Nephron progenitor cell (in vitro differentiated cells): Measurements from ENCODE around the gene KRT5.

Source experiments
- DNase-seq: peaks from one replicate; pipeline ENCODE4 v3.0.0; 2021
- H3K27ac Mint-ChIP-seq: 2 replicates; pipeline ENCODE4 v1.8.0; 2021; ENCODE audit warnings: mild to moderate bottlenecking, moderate library complexity, mixed read lengths
- H3K27me3 Mint-ChIP-seq: 2 replicates; pipeline ENCODE4 v1.8.0; 2021; ENCODE audit warnings: mild to moderate bottlenecking, low read depth, mixed read lengths; ENCODE audit not compliant: poor library complexity
- H3K36me3 Mint-ChIP-seq: 2 replicates; pipeline ENCODE4 v1.8.0; 2021; ENCODE audit warnings: low read depth, mixed read lengths
- H3K4me1 Mint-ChIP-seq: 2 replicates; pipeline ENCODE4 v1.8.0; 2021; ENCODE audit warnings: mixed read lengths
- H3K4me3 Mint-ChIP-seq: 2 replicates; pipeline ENCODE4 v1.8.0; 2021; ENCODE audit warnings: mild to moderate bottlenecking, moderate library complexity, mixed read lengths
- H3K9me3 Mint-ChIP-seq: 2 replicates; pipeline ENCODE4 v1.8.0; 2021; ENCODE audit warnings: mild to moderate bottlenecking, moderate library complexity, mixed read lengths
- CTCF ChIP-seq: fragments of 200-600 bp; sonication (generic); IDR thresholded peaks from 2 replicates; pipeline ENCODE4 v1.5.0; 2021; ENCODE audit warnings: antibody characterized with exemption

The KRT5 gene

GRCh38 chr12:52551216-52551865 is 31.1 kb upstream of the KRT5 start:
- Mint-ChIP-seq H3K27ac (no peak overlapping the region), H3K9me3 (no peaks in the 10 kb centered on the region), H3K27me3 (peaks cover 14% of the 10 kb centered on the region), H3K4me1 (peaks cover 9% of the 10 kb centered on the region), H3K4me3 (no peak overlapping the region), H3K36me3 (no peaks in the 10 kb centered on the region)
- no peak for TF ChIP-seq CTCF
- DNase-seq, result no peak

- H3K4me1 Mint-ChIP-seq, result peaks cover 18% of the 10 kb centered on the region
These were observed 25.9 kb upstream of the KRT5 start for GRCh38 chr12:52546126-52546525.

GRCh38 chr12:52543985-52544883 is 24.0 kb upstream of the KRT5 start:
- Mint-ChIP-seq H3K4me1 (peaks cover 27% of the 10 kb centered on the region), H3K4me3 (no peak overlapping the region), H3K27me3 (peaks cover 5% of the 10 kb centered on the region), H3K36me3 (no peaks in the 10 kb centered on the region), H3K27ac (no peak overlapping the region), H3K9me3 (no peaks in the 10 kb centered on the region)
- no peak for TF ChIP-seq CTCF
- no peak for DNase-seq

More at GRCh38 chr12:52546126-52546525, 25.9 kb upstream of the KRT5 start:
- TF ChIP-seq CTCF, result no peak
- Mint-ChIP-seq H3K27ac (no peak overlapping the region), H3K9me3 (no peaks in the 10 kb centered on the region), H3K36me3 (no peaks in the 10 kb centered on the region), H3K4me3 (no peak overlapping the region), H3K27me3 (peaks cover 7% of the 10 kb centered on the region)
- no peak for DNase-seq

DNA sequence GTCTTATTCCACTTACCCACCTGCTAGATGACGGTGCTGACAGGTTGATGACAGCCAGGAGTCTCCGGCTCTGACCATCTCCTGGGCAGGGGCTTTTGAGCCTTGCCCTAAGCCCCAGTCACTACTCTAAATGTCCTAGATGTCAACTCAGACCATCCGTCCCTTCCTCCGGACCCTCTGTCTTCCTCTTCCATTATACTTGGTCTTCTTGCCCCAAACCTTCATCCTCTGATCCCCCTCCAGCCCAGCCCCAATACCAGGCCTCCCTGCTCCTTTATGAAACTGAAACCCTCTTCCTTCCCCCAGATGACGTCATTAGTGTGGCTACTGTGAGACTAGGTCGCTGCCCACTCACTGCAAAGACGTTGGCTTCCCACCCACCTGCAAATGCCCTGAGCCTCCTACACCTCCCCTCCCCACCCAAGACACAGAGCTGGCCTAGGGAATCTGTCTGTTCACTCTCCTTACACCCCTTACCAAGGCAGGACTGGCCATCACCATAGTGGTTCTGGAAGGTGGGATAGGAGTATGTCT is 22.7 kb upstream of the KRT5 start:
- Mint-ChIP-seq H3K27me3 (no peaks in the 10 kb centered on the region), H3K27ac (no peak overlapping the region), H3K36me3 (no peaks in the 10 kb centered on the region), H3K9me3 (no peaks in the 10 kb centered on the region), H3K4me1 (peaks cover 39% of the 10 kb centered on the region), H3K4me3 (no peak overlapping the region)
- no peak for TF ChIP-seq CTCF
- no peak for DNase-seq

DNA sequence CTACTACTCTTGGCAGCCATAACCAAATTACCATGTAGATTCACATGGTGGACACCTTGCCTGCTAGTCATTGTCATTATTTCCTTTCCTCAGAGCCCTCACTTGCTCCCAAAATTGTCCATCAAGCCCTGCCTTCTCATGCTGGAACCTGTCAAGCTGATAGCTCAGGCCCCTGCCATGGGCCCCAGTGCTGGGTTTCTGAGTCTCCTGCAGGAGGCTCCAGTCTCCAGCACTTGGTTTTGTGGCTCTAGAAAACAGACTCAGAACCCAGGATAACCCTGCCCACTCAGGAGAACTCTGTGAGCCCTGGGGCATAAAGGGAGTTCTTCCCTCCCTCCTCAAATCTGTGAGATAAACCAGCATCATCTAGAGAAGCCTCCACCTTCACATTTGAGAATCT is 22.0 kb upstream of the KRT5 start:
- no peak overlapping the region for H3K27ac Mint-ChIP-seq
- TF ChIP-seq CTCF, result no peak
- no peaks in the 10 kb centered on the region for H3K9me3 Mint-ChIP-seq
- H3K27me3 Mint-ChIP-seq, result no peaks in the 10 kb centered on the region
- H3K36me3 Mint-ChIP-seq, result no peaks in the 10 kb centered on the region
- DNase-seq, result no peak
- H3K4me1 Mint-ChIP-seq, result peaks cover 39% of the 10 kb centered on the region
- H3K4me3 Mint-ChIP-seq, result no peak overlapping the region
